ENCODE results near the gene STK33. TPM values are rescaled to one million over a fixed set of nuclear protein-coding genes. Genes with fewer than 3 reads are reported as not detected.

The STK33 gene
- total RNA-seq, 1 experiment from 2014 or later = 10.9 TPM

GRCh38 chr11:8610532-8611116 lies 16.6 kb upstream of the STK33 start:
- no peak for ATAC-seq
- no peak for TF ChIP-seq ZNF274 (IDR thresholded peaks at IDR 0.05; ENCODE audit: low read depth, low read length)
- TF ChIP-seq REST (IDR thresholded peaks at IDR 0.05; ENCODE audit: low read depth) = no peak
- TF ChIP-seq, protein P1, sequence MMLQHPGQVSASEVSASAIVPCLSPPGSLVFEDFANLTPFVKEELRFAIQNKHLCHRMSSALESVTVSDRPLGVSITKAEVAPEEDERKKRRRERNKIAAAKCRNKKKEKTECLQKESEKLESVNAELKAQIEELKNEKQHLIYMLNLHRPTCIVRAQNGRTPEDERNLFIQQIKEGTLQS (IDR thresholded peaks at IDR 0.05) = no peak
- no peak for TF ChIP-seq SIN3A (IDR thresholded peaks at IDR 0.05; ENCODE audit: low read depth)
- TF ChIP-seq, protein P2, sequence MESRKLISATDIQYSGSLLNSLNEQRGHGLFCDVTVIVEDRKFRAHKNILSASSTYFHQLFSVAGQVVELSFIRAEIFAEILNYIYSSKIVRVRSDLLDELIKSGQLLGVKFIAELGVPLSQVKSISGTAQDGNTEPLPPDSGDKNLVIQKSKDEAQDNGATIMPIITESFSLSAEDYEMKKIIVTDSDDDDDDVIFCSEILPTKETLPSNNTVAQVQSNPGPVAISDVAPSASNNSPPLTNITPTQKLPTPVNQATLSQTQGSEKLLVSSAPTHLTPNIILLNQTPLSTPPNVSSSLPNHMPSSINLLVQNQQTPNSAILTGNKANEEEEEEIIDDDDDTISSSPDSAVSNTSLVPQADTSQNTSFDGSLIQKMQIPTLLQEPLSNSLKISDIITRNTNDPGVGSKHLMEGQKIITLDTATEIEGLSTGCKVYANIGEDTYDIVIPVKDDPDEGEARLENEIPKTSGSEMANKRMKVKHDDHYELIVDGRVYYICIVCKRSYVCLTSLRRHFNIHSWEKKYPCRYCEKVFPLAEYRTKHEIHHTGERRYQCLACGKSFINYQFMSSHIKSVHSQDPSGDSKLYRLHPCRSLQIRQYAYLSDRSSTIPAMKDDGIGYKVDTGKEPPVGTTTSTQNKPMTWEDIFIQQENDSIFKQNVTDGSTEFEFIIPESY (IDR thresholded peaks at IDR 0.05; ENCODE audit: extremely low read depth, insufficient replicate concordance, low read length) = no peak
- TF ChIP-seq CEBPB (IDR thresholded peaks at IDR 0.05; ENCODE audit: low read depth) = no peak
- no peak for TF ChIP-seq ZFX (IDR thresholded peaks at IDR 0.05)
- no peak for TF ChIP-seq EGR1 (IDR thresholded peaks at IDR 0.05; ENCODE audit: low read depth)
- TF ChIP-seq SRF (IDR thresholded peaks at IDR 0.05; ENCODE audit: low read depth) = no peak
- TF ChIP-seq JUND (IDR thresholded peaks at IDR 0.05) = no peak
- no peak for TF ChIP-seq YY1 (IDR thresholded peaks at IDR 0.05; ENCODE audit: extremely low read depth, insufficient replicate concordance, low read depth, low read length)
- CTCF ChIA-PET = no interaction called here
- RAD21 ChIA-PET (ENCODE audit: low non-redundant PET in 1 of 2, low total read pairs in 2 of 2, uncharacterized antibody in 2 of 2, unreplicated experiment in 2 of 2) = no interaction called here
- no peaks in the 10 kb centered on the region for H3K9me2 ChIP-seq (ENCODE audit: insufficient read depth)
- H4K20me1 ChIP-seq (ENCODE audit: insufficient read depth) = no peaks in the 10 kb centered on the region
- H3K9ac ChIP-seq (ENCODE audit: low read length) = no peak overlapping the region
- H3K4me3 ChIP-seq (replicated peaks in 1 of 2; ENCODE audit: low read depth in 1 of 2, low read length in 2 of 2) = no peak overlapping the region
- no peaks in the 10 kb centered on the region for H3K79me2 ChIP-seq (ENCODE audit: insufficient read depth, low read length)
- H2AFZ ChIP-seq (ENCODE audit: low read depth, low read length, poor library complexity, severe bottlenecking) = no peak overlapping the region
- no peaks in the 10 kb centered on the region; a peak in 1 of 4 replicates for H3K36me3 ChIP-seq (ENCODE audit: control insufficient read depth in 1 of 2, insufficient read depth in 2 of 2, low read length in 2 of 2)
- POLR2A ChIA-PET = no interaction called here
- no peaks in the 10 kb centered on the region for H3K9me3 ChIP-seq (ENCODE audit: control insufficient read depth in 1 of 2, insufficient read depth in 1 of 2, low read depth in 1 of 2, low read length in 2 of 2)
- H3K4me2 ChIP-seq (ENCODE audit: low read length) = no peak overlapping the region
- H3K4me1 ChIP-seq (ENCODE audit: control insufficient read depth in 1 of 2, insufficient read depth in 2 of 2, low read length in 2 of 2) = no peaks in the 10 kb centered on the region
- no peaks in the 10 kb centered on the region for H3K27me3 ChIP-seq (ENCODE audit: insufficient read depth, low read length)
- H3K27ac ChIP-seq (ENCODE audit: low read depth, low read length) = no peak overlapping the region
- DNase-seq (ENCODE audit: low read depth, low spot score) = no peak
- intact Hi-C loops (cut with micrococcal nuclease) = no loop called here
- BruUV-seq (replicated peaks) = no TSS peak
